Adipocyte (in vitro differentiated cells): ENCODE results near the gene ZBTB20.

ENCODE experiments used
- DNase-seq: peaks from one replicate; pipeline ENCODE4 v3.0.0-alpha.2; 2015; ENCODE audit warnings: low read depth
- H3K27me3 ChIP-seq: replicated peaks from 2 replicates; pipeline ENCODE4 v1.7.0; 2013; ENCODE audit warnings: mild to moderate bottlenecking, low read length, moderate library complexity; ENCODE audit not compliant: control insufficient read depth, insufficient read depth
- H3K36me3 ChIP-seq: 2 replicates; pipeline ENCODE4 v1.7.0; 2013; ENCODE audit warnings: low read length, mild to moderate bottlenecking, moderate library complexity; ENCODE audit not compliant: control insufficient read depth, insufficient read depth, severe bottlenecking
- H3K4me1 ChIP-seq: 2 replicates; pipeline ENCODE4 v1.7.0; 2013; ENCODE audit warnings: mild to moderate bottlenecking, low read length, moderate library complexity; ENCODE audit not compliant: control insufficient read depth, insufficient read depth
- H3K4me3 ChIP-seq: 2 replicates; pipeline ENCODE4 v1.7.0; 2013; ENCODE audit warnings: mild to moderate bottlenecking, low read length, moderate library complexity
- H3K9ac ChIP-seq: 2 replicates; pipeline ENCODE4 v1.7.0; 2013; ENCODE audit warnings: mild to moderate bottlenecking, low read length, moderate library complexity
- H3K9me3 ChIP-seq: 2 replicates; pipeline ENCODE4 v1.7.0; 2013; ENCODE audit warnings: mild to moderate bottlenecking, low read length, moderate library complexity; ENCODE audit not compliant: control insufficient read depth

Gene ZBTB20

DNA sequence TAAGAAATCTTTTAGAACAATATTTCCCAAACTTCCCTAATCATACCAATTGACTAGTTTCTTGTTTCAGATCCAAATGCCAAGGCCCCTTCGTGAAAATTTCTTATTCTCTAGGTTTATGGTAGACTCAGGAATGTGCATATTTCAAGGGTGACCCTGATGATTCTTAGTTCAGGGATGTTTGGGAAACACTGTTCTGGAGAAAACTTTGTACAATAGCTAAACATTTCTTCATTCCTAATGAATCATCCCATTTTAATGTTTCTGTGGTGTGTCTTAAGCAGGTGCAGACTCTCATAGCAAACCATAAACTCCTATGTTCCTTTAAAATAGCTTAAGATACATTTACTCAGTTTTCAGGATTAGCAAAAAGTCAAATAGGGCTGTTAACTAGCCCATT, 538.8 kb downstream of the ZBTB20 start:
- H3K9ac ChIP-seq: peak overlapping the region; percentile 28
- no peaks in the 10 kb centered on the region for H3K27me3 ChIP-seq

DNA sequence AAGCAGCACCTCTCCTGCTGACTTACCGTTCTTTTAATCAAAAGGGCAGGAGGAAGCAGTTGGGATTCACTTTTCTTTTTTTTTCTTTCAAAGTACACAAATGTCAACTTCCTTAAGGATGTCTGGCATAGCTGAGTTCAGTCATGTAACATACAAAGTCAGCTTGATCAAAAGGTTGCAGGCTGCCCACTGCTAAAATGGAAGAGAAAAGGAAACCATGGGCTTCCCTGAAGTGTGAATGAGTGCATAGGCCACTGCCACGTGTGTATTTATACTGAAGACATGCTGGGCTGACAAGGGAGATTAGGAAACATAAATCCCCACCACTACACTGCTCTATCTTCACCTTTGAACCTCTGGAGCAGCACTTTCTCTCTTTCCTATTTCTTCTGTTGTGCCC, 540.8 kb downstream of the ZBTB20 start:
- Histone ChIP-seq H3K4me1 (peaks cover 24% of the 10 kb centered on the region), H3K9me3 (no peaks in the 10 kb centered on the region), H3K36me3 (peaks cover 2% of the 10 kb centered on the region), H3K4me3 (no peak overlapping the region), H3K27me3 (no peaks in the 10 kb centered on the region), H3K9ac (no peak overlapping the region)
- DNase-seq: no peak

More for the DNA sequence above, 538.8 kb downstream of the ZBTB20 start:
- peak; percentile 80 for DNase-seq
- peaks cover 4% of the 10 kb centered on the region for H3K36me3 ChIP-seq
- no peaks in the 10 kb centered on the region for H3K9me3 ChIP-seq
- peak overlapping the region; percentile 9 for H3K4me3 ChIP-seq
- H3K4me1 ChIP-seq: peaks cover 24% of the 10 kb centered on the region

DNA sequence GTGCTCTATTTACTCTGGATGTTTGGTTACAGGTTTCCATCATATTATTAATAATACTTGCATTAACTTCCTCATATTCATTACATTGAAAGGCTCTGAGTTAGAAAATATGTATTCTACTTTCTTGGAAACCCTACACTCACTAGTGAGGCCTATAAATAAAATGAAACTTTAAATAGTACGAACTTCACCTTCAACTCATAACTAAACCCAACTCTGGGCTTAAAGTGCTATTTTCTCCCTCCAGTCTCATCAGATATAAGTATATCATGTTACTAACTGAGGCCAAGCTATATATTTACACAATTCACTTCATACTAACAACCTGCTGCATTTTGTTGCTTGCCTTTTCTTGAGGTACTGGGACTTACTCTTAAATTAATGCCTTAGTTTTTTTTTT, 546.5 kb downstream of the ZBTB20 start:
- Histone ChIP-seq H3K36me3 (peaks cover 10% of the 10 kb centered on the region), H3K9ac (no peak overlapping the region), H3K4me3 (no peak overlapping the region), H3K4me1 (peaks cover under 1% of the 10 kb centered on the region), H3K9me3 (no peaks in the 10 kb centered on the region), H3K27me3 (no peaks in the 10 kb centered on the region)
- DNase-seq: no peak

DNA sequence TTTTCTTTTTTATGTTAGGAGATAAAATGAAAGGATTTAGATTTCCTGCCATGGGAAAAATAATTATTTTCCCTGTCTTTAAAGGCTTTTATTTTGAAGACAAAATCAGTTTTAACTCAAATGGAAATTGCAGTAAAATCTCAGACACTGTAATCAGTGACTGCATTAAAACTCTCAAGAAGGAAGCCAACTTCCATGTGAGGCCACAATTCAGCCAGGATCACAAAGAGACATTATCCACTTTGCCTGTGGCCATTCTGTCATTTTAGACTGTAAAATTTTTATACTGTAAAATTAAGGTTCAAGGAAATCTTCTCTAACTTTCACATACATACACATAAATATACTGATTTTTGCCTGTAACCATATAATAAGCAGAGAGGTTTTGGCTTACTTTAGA, 549.2 kb downstream of the ZBTB20 start:
- Histone ChIP-seq H3K9me3 (no peaks in the 10 kb centered on the region), H3K4me3 (no peak overlapping the region), H3K27me3 (no peaks in the 10 kb centered on the region), H3K36me3 (peaks cover 18% of the 10 kb centered on the region), H3K9ac (no peak overlapping the region), H3K4me1 (peaks cover 7% of the 10 kb centered on the region)
- DNase-seq: no peak

DNA sequence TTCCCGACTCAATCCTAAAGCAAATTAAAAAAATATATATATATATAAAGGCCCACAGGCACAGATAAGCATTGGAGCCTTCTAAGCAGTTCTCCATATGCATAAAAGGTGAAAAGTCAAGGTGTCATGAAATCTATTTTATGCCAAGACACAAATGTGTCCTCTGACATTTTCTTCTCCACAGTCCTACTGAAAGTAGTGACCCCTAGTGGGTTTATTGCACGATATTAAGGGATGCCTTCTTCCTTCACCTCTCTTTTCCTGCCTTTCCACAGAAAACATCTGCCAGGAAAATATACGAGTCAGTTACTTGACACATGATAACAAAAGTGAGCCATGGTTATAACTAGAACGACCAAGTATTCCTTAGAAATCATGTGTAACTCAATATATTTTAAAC, 550.1 kb downstream of the ZBTB20 start:
- H3K9ac ChIP-seq: no peak overlapping the region
- H3K27me3 ChIP-seq: no peaks in the 10 kb centered on the region
- peaks cover 19% of the 10 kb centered on the region for H3K36me3 ChIP-seq
- DNase-seq: no peak
- peaks cover 7% of the 10 kb centered on the region for H3K4me1 ChIP-seq
- H3K4me3 ChIP-seq: no peak overlapping the region
- H3K9me3 ChIP-seq: no peaks in the 10 kb centered on the region

DNA sequence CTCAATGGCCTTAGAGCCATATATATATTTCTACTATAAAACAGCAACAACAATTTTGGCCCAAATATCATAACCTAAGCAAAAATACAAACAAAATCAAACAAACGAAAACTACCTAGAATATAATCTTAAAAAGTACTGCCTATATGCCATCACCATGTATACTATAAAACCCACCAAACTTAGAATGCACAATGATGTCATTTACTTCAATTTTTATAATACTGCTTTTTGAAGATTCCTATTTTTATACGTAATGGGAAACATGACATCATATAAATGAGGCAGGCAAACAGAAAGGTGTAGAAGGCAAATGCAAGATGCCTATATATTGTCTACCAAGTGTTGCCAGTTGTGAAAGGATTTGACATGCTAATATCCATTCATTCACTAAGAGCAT, 550.9 kb downstream of the ZBTB20 start:
- Histone ChIP-seq H3K36me3 (peaks cover 24% of the 10 kb centered on the region), H3K9ac (no peak overlapping the region), H3K4me1 (peaks cover 7% of the 10 kb centered on the region), H3K27me3 (no peaks in the 10 kb centered on the region), H3K4me3 (no peak overlapping the region), H3K9me3 (no peaks in the 10 kb centered on the region)
- DNase-seq: no peak

DNA sequence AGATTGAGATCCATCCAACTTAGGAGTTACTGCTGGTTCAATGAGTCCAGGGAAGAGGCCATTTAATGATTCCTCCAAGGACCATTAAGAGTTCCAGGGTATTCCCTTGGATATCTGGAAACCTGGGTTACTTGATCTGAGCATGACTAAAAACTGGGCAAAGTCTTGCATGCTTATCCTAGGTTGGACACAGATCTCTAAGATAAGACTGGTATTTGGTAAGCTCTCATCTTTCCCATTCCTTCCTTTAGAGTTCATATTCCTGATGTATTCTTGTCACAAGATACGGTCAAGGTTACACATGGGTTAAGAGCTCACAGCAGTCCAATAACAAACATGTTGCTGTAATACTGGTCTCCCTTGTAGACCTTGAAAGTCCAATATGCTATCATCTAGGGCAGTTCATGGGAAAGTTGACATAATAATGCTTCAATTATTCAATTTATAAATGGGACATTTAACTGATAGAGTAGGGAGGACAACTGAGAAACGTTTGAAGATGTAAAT, 551.5 kb downstream of the ZBTB20 start:
- no peak overlapping the region for H3K9ac ChIP-seq
- peak; percentile 5 for DNase-seq
- H3K9me3 ChIP-seq: no peaks in the 10 kb centered on the region
- H3K4me3 ChIP-seq: no peak overlapping the region
- no peaks in the 10 kb centered on the region for H3K27me3 ChIP-seq
- H3K4me1 ChIP-seq: peaks cover 7% of the 10 kb centered on the region
- peaks cover 24% of the 10 kb centered on the region for H3K36me3 ChIP-seq

DNA sequence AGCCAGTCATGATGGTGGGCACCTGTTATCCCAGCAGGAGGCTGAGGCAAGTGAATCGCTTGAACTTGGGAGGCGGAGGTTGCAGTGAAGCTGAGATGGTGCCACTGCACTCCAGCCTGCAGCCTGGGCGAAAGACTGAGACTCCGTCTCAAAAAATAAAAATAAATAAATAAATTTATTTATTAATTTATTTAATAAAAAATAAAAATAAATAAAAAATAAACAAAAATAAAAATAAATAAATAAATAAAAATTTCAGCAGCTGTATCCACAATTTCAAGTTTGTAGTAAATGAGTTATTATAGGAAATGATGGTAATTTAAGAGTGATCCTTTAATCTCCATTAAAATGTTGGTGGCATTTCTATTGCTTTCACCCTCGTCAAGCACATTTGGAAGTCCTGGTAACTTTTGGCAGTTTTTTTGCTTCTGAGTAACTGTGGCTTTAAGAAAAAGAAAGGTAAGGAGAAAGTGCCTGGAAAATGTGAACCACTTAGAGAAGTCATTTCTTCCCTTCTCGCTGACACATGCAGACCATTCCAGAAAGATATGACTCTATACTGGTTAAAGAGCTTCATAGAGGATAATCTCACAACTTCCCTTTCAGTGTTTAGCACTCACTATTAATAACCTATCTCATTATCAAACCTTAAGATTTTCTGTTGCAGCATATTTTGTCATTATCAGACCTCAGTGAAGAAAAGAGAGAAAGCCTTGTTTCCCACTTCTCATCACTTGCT, 556.6 kb downstream of the ZBTB20 start:
- peaks cover 10% of the 10 kb centered on the region for H3K4me1 ChIP-seq
- DNase-seq: no peak
- H3K9ac ChIP-seq: no peak overlapping the region
- no peak overlapping the region for H3K4me3 ChIP-seq
- H3K36me3 ChIP-seq: peaks cover 33% of the 10 kb centered on the region
- H3K9me3 ChIP-seq: no peaks in the 10 kb centered on the region
- H3K27me3 ChIP-seq: no peaks in the 10 kb centered on the region

DNA sequence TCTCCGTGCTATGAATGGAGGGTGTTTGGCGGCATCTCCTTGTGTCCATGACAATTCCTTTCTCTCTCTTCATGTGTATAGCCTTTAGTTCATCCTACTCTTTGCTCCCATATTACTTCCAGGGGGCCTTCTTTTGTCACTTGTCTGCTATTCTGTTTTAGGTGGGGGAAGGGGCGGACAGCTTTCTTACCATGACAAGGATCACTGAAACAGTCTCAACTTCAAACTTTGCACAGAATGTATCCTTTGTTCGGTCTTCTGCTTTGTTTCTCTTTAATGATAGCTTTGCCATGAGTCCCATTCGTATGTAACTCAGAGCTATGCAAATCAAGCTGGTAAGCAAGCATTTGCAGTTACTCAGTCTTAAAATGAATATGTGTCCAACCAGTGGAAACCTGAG, 559.1 kb downstream of the ZBTB20 start:
- Histone ChIP-seq H3K9me3 (no peaks in the 10 kb centered on the region), H3K36me3 (peaks cover 30% of the 10 kb centered on the region), H3K4me3 (no peak overlapping the region), H3K9ac (no peak overlapping the region), H3K4me1 (peaks cover 17% of the 10 kb centered on the region), H3K27me3 (no peaks in the 10 kb centered on the region)
- no peak for DNase-seq

DNA sequence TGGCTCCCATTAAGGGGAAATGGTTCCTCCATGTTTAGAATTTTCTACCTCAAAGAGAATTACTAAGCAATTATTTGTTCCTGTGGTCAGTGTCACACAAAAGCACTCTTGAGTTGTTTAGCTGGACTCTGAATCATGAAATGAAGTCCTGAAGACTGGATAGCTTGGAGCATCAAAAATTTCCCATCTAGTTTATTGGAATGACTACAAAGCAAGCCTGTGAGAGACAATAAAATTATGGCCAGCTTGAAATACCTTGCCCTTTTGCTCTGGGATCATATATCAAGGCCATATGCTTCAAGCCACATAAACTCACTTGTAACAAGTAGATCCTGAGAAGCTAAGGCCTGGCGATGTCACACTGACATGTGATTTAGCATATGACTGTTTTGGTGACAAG, 561.0 kb downstream of the ZBTB20 start:
- Histone ChIP-seq H3K4me3 (no peak overlapping the region), H3K9me3 (no peaks in the 10 kb centered on the region)

DNA sequence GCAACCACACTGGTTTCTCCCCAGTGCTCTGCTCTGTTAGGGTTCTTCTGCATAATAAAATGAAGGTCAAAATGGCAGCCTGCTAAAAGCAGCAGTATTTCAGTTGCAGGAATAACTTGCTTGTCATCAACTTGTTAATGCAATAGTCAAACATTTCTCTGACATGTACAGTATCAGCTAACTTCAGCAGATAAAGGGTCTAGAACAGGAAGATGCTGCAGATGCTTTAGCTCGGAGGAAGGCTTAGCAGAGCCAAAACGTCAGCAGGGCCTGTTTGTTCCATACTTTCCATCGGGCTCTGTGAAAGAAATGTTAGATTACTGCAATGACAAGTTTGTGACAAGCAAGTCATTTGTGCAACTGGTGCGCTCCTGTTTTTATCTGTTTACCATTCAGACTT, 561.4 kb downstream of the ZBTB20 start:
- Histone ChIP-seq H3K4me1 (peaks cover 17% of the 10 kb centered on the region), H3K9ac (no peak overlapping the region), H3K27me3 (no peaks in the 10 kb centered on the region), H3K4me3 (no peak overlapping the region), H3K36me3 (peaks cover 23% of the 10 kb centered on the region), H3K9me3 (no peaks in the 10 kb centered on the region)
- DNase-seq: no peak

More for the DNA sequence above, 561.0 kb downstream of the ZBTB20 start:
- no peak overlapping the region for H3K9ac ChIP-seq
- H3K27me3 ChIP-seq: no peaks in the 10 kb centered on the region
- peaks cover 23% of the 10 kb centered on the region for H3K36me3 ChIP-seq
- peaks cover 17% of the 10 kb centered on the region for H3K4me1 ChIP-seq
- DNase-seq: no peak
